Thyroid gland (tissue), 4 donors: ENCODE data around the gene IRF2BPL.

Source experiments
- POLR2A ChIP-seq, 2 donors: fragments of 450-650 bp; IDR thresholded peaks; one replicate each; pipeline ENCODE4 v1.6.1; 2017; ENCODE audit warnings: antibody characterized with exemption in 2 of 2, mild to moderate bottlenecking in 2 of 2, moderate library complexity in 1 of 2
- TF ChIP-seq, protein P1 (sequence below), 6 experiments: fragments of 200-600 bp in 3 of 6; fragments of 450-650 bp in 3 of 6; sonication (generic) in 3 of 6; IDR thresholded peaks; one replicate each; pipeline ENCODE4 v1.5.1; 2016 to 2019; ENCODE audit warnings: antibody characterized with exemption in 6 of 6, mild to moderate bottlenecking in 2 of 6, inconsistent platforms in 1 of 6, moderate library complexity in 1 of 6

DNA sequence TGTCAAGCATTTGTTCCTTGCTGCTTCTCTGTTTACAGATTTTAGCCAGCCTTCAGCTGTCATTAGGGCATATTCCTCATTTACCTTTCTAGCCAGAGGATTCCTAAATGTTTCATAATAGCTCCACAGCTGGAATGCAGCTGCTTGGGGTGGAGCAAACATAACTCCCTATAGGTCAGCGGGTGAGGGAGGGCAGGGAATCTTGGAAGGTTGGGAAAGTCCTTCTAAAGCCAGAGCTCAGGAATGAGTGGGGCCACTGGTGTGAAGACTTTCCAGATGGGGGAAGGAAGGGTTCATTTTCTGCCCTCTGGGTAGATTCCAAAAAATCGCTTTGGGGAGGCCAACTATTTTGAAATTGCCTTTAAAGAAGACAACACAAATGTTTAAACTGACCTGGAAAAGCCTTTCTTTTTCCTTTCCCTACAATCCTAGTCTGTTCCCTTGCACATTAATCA lies 16.3 kb upstream of the IRF2BPL start:
- TF ChIP-seq, protein P1, sequence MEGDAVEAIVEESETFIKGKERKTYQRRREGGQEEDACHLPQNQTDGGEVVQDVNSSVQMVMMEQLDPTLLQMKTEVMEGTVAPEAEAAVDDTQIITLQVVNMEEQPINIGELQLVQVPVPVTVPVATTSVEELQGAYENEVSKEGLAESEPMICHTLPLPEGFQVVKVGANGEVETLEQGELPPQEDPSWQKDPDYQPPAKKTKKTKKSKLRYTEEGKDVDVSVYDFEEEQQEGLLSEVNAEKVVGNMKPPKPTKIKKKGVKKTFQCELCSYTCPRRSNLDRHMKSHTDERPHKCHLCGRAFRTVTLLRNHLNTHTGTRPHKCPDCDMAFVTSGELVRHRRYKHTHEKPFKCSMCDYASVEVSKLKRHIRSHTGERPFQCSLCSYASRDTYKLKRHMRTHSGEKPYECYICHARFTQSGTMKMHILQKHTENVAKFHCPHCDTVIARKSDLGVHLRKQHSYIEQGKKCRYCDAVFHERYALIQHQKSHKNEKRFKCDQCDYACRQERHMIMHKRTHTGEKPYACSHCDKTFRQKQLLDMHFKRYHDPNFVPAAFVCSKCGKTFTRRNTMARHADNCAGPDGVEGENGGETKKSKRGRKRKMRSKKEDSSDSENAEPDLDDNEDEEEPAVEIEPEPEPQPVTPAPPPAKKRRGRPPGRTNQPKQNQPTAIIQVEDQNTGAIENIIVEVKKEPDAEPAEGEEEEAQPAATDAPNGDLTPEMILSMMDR (IDR thresholded peaks at IDR 0.05) = no peak
- TF ChIP-seq POLR2A (IDR thresholded peaks at IDR 0.05) = no peak
